ENCODE measurements around the gene HACD1. TPM values are rescaled to one million over a fixed set of nuclear protein-coding genes. Genes with fewer than 3 reads are reported as not detected.

HACD1 gene
- total RNA-seq, 3 donors from 2014 or later = 2.8 to 33.8 (median 6.3) TPM

GRCh38 chr10:17647326-17647725, 30.2 kb upstream of the HACD1 start:
- no peak for TF ChIP-seq CTCF (IDR thresholded peaks at IDR 0.05)
- Histone ChIP-seq H3K4me3 (no peak overlapping the region), H3K36me3 (ENCODE audit: low read depth) (no peaks in the 10 kb centered on the region), H3K9me3 (no peaks in the 10 kb centered on the region), H3K4me1 (ENCODE audit: low read depth) (peaks cover 22% of the 10 kb centered on the region)
- ATAC-seq = no peak
- no peak for DNase-seq
- intact Hi-C loops (cut with DNase I, micrococcal nuclease) = no loop called here

GRCh38 chr10:17645621-17646345, 28.6 kb upstream of the HACD1 start:
- TF ChIP-seq CTCF (IDR thresholded peaks at IDR 0.05) = no peak
- H3K9me3 ChIP-seq = no peaks in the 10 kb centered on the region
- DNase-seq (no peak), ATAC-seq (peak; percentile 19)
- H3K36me3 ChIP-seq (ENCODE audit: low read depth) = no peaks in the 10 kb centered on the region
- H3K4me1 ChIP-seq (ENCODE audit: low read depth) = peaks cover 22% of the 10 kb centered on the region
- H3K4me3 ChIP-seq = no peak overlapping the region
- intact Hi-C loops (cut with DNase I, micrococcal nuclease) = no loop called here

DNA sequence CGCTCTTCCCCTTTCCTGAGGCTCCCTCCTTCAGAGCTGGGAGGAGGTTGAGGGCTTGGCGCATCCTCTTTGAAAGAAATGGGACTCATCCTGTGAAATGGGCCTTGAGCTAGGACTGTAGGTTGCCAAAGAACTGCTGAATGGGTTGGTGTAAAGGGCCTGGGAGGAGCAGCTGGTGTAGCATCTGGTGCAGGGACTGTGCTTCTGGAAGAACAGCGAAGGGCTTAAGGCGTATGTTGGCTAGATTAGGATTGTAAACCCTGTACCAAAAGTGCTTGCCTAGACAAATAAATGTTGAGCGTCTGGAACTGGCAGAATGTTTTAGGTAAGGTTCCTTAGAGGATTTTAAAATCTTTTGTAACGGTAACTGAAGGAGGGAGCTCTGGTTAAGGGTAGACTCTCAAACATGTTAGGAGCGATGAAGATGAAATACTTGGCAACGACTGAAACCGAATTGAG, 27.3 kb upstream of the HACD1 start:
- Histone ChIP-seq H3K4me3 (peak overlapping the region; percentile 41), H3K4me1 (ENCODE audit: low read depth) (peaks cover 22% of the 10 kb centered on the region)

DNA sequence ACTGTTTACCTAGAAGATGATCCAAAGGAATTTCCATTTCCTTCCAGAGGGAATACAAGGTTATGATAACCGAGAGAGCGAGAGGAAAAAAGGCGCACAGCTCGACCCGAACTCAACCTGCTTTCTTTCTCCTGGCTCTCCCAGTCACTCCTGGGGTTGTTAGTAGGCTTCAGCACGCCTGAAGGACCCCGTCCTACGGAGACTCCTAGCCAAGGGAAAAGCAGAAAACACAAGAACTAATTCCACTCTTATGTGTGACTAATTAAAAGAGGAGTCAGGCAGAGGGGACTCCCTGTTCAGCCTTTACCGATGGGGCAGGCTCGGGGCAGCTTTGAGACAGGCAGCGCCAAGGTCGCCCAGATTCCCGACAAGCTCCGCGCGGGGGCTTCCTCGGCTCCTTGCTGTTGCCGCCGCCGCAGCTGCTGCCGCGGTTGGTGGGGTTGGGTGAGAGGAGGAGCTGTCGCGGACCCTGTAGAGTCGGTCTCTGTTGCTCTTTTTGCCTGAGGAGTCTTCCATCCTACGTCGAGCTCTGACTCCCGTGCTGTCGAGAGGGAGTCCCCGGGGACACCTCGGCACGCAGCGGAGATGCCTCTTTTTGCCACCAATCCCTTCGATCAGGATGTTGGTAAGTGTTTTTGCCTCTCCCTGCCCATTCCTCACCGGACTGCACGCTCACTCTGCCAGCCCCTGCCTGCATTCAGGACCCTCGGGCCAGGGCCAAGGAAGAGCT, 26.7 kb upstream of the HACD1 start, which contains the start of gene STAM:
Gene STAM (plus strand): TSS at position 397 of the 730 bp plus-strand sequence. CDS start 189 bp downstream, at position 586.
- peak; percentile 93 to 96 (median 93) for DNase-seq
- peaks cover 22% of the 10 kb centered on the region for H3K4me1 ChIP-seq (ENCODE audit: low read depth)
- H3K36me3 ChIP-seq (ENCODE audit: low read depth) = no peaks in the 10 kb centered on the region
- no peak for TF ChIP-seq CTCF (IDR thresholded peaks at IDR 0.05)
- H3K9me3 ChIP-seq = no peaks in the 10 kb centered on the region
- ATAC-seq = peak; percentile 93
- intact Hi-C loops (cut with DNase I, micrococcal nuclease) = no loop called here
- peak within 1 kb of the TSS; percentile 41 for H3K4me3 ChIP-seq

More for the DNA sequence above, 27.3 kb upstream of the HACD1 start:
- Histone ChIP-seq H3K9me3 (no peaks in the 10 kb centered on the region), H3K36me3 (ENCODE audit: low read depth) (no peaks in the 10 kb centered on the region)
- no peak for TF ChIP-seq CTCF (IDR thresholded peaks at IDR 0.05)
- DNase-seq = no peak
- peak; percentile 39 for ATAC-seq
- intact Hi-C loops (cut with DNase I, micrococcal nuclease) = no loop called here

- ATAC-seq (peak; percentile 83), DNase-seq (peak in 2 of 3 donors; percentile 80 to 81)
Observed at GRCh38 chr10:17643339-17643754, 26.2 kb upstream of the HACD1 start.

More at GRCh38 chr10:17643339-17643754, 26.2 kb upstream of the HACD1 start:
- Histone ChIP-seq H3K36me3 (ENCODE audit: low read depth) (no peaks in the 10 kb centered on the region), H3K4me3 (peak overlapping the region; percentile 41), H3K4me1 (ENCODE audit: low read depth) (peaks cover 22% of the 10 kb centered on the region), H3K9me3 (no peaks in the 10 kb centered on the region)
- TF ChIP-seq CTCF (IDR thresholded peaks at IDR 0.05) = no peak
- intact Hi-C loops (cut with DNase I, micrococcal nuclease) = no loop called here
